HEK293 (cell line): ENCODE results near the gene BLOC1S2.

Experiments
- GFI1B ChIP-seq: fragments of 450-650 bp; formaldehyde crosslinking; IDR thresholded peaks from 2 replicates; pipeline ENCODE4 v1.5.1; 2016; ENCODE audit warnings: missing biosample characterization, missing genetic modification characterization
- IKZF3 ChIP-seq: fragments of 450-650 bp; IDR thresholded peaks from 2 replicates; pipeline ENCODE4 v1.5.0; 2018; ENCODE audit warnings: missing biosample characterization, mild to moderate bottlenecking, missing genetic modification characterization, moderate library complexity
- KLF16 ChIP-seq: fragments of 450-650 bp; formaldehyde crosslinking; IDR thresholded peaks from 2 replicates; pipeline ENCODE4 v1.5.1; 2017; ENCODE audit warnings: missing biosample characterization, missing genetic modification characterization
- KLF7 ChIP-seq: fragments of 450-650 bp; formaldehyde crosslinking; IDR thresholded peaks from 2 replicates; pipeline ENCODE4 v1.5.1; 2016; ENCODE audit warnings: missing biosample characterization, missing genetic modification characterization, borderline replicate concordance
- KLF9 ChIP-seq: fragments of 450-650 bp; formaldehyde crosslinking; IDR thresholded peaks from 2 replicates; pipeline ENCODE4 v1.5.1; 2016; ENCODE audit warnings: missing biosample characterization, missing genetic modification characterization, low read depth
- MZF1 ChIP-seq: fragments of 450-650 bp; formaldehyde crosslinking; IDR thresholded peaks from 2 replicates; pipeline ENCODE4 v1.5.1; 2017; ENCODE audit warnings: missing biosample characterization, missing genetic modification characterization, borderline replicate concordance
- PBX3 ChIP-seq: sonication (generic); formaldehyde crosslinking; IDR thresholded peaks from 2 replicates; pipeline ENCODE4 v1.8.1; 2022; ENCODE audit warnings: mild to moderate bottlenecking, moderate library complexity, missing genetic modification reagents
- SCRT1 ChIP-seq: fragments of 450-650 bp; formaldehyde crosslinking; IDR thresholded peaks from 2 replicates; pipeline ENCODE4 v1.5.1; 2016; ENCODE audit warnings: missing biosample characterization, missing genetic modification characterization, borderline replicate concordance
- SETDB1 ChIP-seq: IDR thresholded peaks from one replicate; pipeline ENCODE4 v1.6.1; 2017; ENCODE audit warnings: mild to moderate bottlenecking, low read length, moderate library complexity, mixed read lengths; ENCODE audit not compliant: insufficient read length
- WT1 ChIP-seq: fragments of 450-650 bp; formaldehyde crosslinking; IDR thresholded peaks from 2 replicates; pipeline ENCODE4 v1.5.1; 2016; ENCODE audit warnings: missing biosample characterization, missing genetic modification characterization
- ZBTB49 ChIP-seq: fragments of 450-650 bp; formaldehyde crosslinking; IDR thresholded peaks from 2 replicates; pipeline ENCODE4 v1.5.1; 2016; ENCODE audit warnings: missing biosample characterization, missing genetic modification characterization, low read depth
- ZBTB7A ChIP-seq: fragments of 450-650 bp; formaldehyde crosslinking; IDR thresholded peaks from 2 replicates; pipeline ENCODE4 v1.5.1; 2016; ENCODE audit warnings: low read depth, missing biosample characterization, missing genetic modification characterization
- ZFP69B ChIP-seq: fragments of 450-650 bp; formaldehyde crosslinking; IDR thresholded peaks from 2 replicates; pipeline ENCODE4 v1.5.1; 2016; ENCODE audit warnings: missing biosample characterization, missing genetic modification characterization
- ZNF132 ChIP-seq: fragments of 450-650 bp; formaldehyde crosslinking; IDR thresholded peaks from 2 replicates; pipeline ENCODE4 v1.5.1; 2017; ENCODE audit warnings: missing biosample characterization, missing genetic modification characterization, borderline replicate concordance
- ZNF16 ChIP-seq: fragments of 450-650 bp; formaldehyde crosslinking; IDR thresholded peaks from 2 replicates; pipeline ENCODE4 v1.5.1; 2016; ENCODE audit warnings: low read depth, missing biosample characterization, missing genetic modification characterization
- ZNF214 ChIP-seq: fragments of 450-650 bp; formaldehyde crosslinking; IDR thresholded peaks from 2 replicates; pipeline ENCODE4 v1.5.1; 2017; ENCODE audit warnings: missing biosample characterization, mild to moderate bottlenecking, missing genetic modification characterization, borderline replicate concordance
- ZNF221 ChIP-seq: fragments of 450-650 bp; formaldehyde crosslinking; IDR thresholded peaks from 2 replicates; pipeline ENCODE4 v1.5.1; 2017; ENCODE audit warnings: missing biosample characterization, missing genetic modification characterization, borderline replicate concordance
- ZNF223 ChIP-seq: fragments of 450-650 bp; formaldehyde crosslinking; IDR thresholded peaks from 2 replicates; pipeline ENCODE4 v1.5.1; 2016; ENCODE audit warnings: missing biosample characterization, missing genetic modification characterization
- ZNF292 ChIP-seq: fragments of 450-650 bp; formaldehyde crosslinking; IDR thresholded peaks from 2 replicates; pipeline ENCODE4 v1.5.1; 2016; ENCODE audit warnings: low read depth, missing biosample characterization, missing genetic modification characterization, borderline replicate concordance
- ZNF311 ChIP-seq: fragments of 450-650 bp; formaldehyde crosslinking; IDR thresholded peaks from 2 replicates; pipeline ENCODE4 v1.5.1; 2017; ENCODE audit warnings: missing biosample characterization, missing genetic modification characterization, borderline replicate concordance
- ZNF324 ChIP-seq: fragments of 450-650 bp; formaldehyde crosslinking; IDR thresholded peaks from 2 replicates; pipeline ENCODE4 v1.5.1; 2016; ENCODE audit warnings: missing biosample characterization, missing genetic modification characterization
- ZNF354C ChIP-seq: fragments of 450-650 bp; formaldehyde crosslinking; IDR thresholded peaks from 2 replicates; pipeline ENCODE4 v1.5.1; 2016; ENCODE audit warnings: missing biosample characterization, missing genetic modification characterization, low read depth, borderline replicate concordance
- ZNF426 ChIP-seq: fragments of 450-650 bp; formaldehyde crosslinking; IDR thresholded peaks from 2 replicates; pipeline ENCODE4 v1.5.1; 2017; ENCODE audit warnings: missing biosample characterization, missing genetic modification characterization, mild to moderate bottlenecking, inconsistent platforms, moderate library complexity
- ZNF521 ChIP-seq: fragments of 450-650 bp; formaldehyde crosslinking; IDR thresholded peaks from 2 replicates; pipeline ENCODE4 v1.5.1; 2017; ENCODE audit warnings: missing biosample characterization, mild to moderate bottlenecking, missing genetic modification characterization
- ZNF529 ChIP-seq: fragments of 450-650 bp; formaldehyde crosslinking; IDR thresholded peaks from 2 replicates; pipeline ENCODE4 v1.5.1; 2017; ENCODE audit warnings: missing genetic modification characterization, missing biosample characterization; ENCODE audit not compliant: insufficient replicate concordance
- ZNF548 ChIP-seq: fragments of 450-650 bp; formaldehyde crosslinking; IDR thresholded peaks from 2 replicates; pipeline ENCODE4 v1.5.1; 2016; ENCODE audit warnings: missing biosample characterization, missing genetic modification characterization
- ZNF624 ChIP-seq: fragments of 450-650 bp; formaldehyde crosslinking; IDR thresholded peaks from 2 replicates; pipeline ENCODE4 v1.5.1; 2017; ENCODE audit warnings: missing biosample characterization, missing genetic modification characterization
- ZNF654 ChIP-seq: fragments of 450-650 bp; formaldehyde crosslinking; IDR thresholded peaks from 2 replicates; pipeline ENCODE4 v1.5.1; 2016; ENCODE audit warnings: low read depth, missing biosample characterization, missing genetic modification characterization
- ZNF670 ChIP-seq: fragments of 450-650 bp; formaldehyde crosslinking; IDR thresholded peaks from 2 replicates; pipeline ENCODE4 v1.5.1; 2016; ENCODE audit warnings: missing biosample characterization, missing genetic modification characterization, low read depth
- ZNF701 ChIP-seq: fragments of 450-650 bp; formaldehyde crosslinking; IDR thresholded peaks from 2 replicates; pipeline ENCODE4 v1.5.1; 2016; ENCODE audit warnings: missing biosample characterization, missing genetic modification characterization
- ZNF747 ChIP-seq: fragments of 450-650 bp; formaldehyde crosslinking; IDR thresholded peaks from 2 replicates; pipeline ENCODE4 v1.5.1; 2016; ENCODE audit warnings: missing biosample characterization, missing genetic modification characterization
- ZNF768 ChIP-seq: fragments of 450-650 bp; formaldehyde crosslinking; IDR thresholded peaks from 2 replicates; pipeline ENCODE4 v1.5.1; 2018; ENCODE audit warnings: missing biosample characterization, mild to moderate bottlenecking, missing genetic modification characterization
- ZNF777 ChIP-seq: fragments of 450-650 bp; formaldehyde crosslinking; IDR thresholded peaks from 2 replicates; pipeline ENCODE4 v1.5.1; 2017; ENCODE audit warnings: missing biosample characterization, missing genetic modification characterization, borderline replicate concordance
- ZNF843 ChIP-seq: fragments of 450-650 bp; formaldehyde crosslinking; IDR thresholded peaks from 2 replicates; pipeline ENCODE4 v1.5.1; 2016; ENCODE audit warnings: missing biosample characterization, missing genetic modification characterization
- TF ChIP-seq, protein P1 (sequence below): fragments of 450-650 bp; formaldehyde crosslinking; IDR thresholded peaks from 2 replicates; pipeline ENCODE4 v1.5.1; 2016; ENCODE audit warnings: missing biosample characterization, missing genetic modification characterization
- TF ChIP-seq, protein P2 (sequence below): fragments of 450-650 bp; formaldehyde crosslinking; IDR thresholded peaks from 2 replicates; pipeline ENCODE4 v1.5.1; 2016; ENCODE audit warnings: missing biosample characterization, missing genetic modification characterization

Gene BLOC1S2

GRCh38 chr10:100267239-100268104, 19.0 kb downstream of the BLOC1S2 start, which contains the start of gene CWF19L1 (continued):
- TF ChIP-seq, protein P1, sequence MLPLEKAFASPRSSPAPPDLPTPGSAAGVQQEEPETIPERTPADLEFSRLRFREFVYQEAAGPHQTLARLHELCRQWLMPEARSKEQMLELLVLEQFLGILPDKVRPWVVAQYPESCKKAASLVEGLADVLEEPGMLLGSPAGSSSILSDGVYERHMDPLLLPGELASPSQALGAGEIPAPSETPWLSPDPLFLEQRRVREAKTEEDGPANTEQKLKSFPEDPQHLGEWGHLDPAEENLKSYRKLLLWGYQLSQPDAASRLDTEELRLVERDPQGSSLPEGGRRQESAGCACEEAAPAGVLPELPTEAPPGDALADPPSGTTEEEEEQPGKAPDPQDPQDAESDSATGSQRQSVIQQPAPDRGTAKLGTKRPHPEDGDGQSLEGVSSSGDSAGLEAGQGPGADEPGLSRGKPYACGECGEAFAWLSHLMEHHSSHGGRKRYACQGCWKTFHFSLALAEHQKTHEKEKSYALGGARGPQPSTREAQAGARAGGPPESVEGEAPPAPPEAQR (tag by site-specific recombination) = no peak
- TF ChIP-seq ZNF777 (tag by site-specific recombination) = no peak
- TF ChIP-seq WT1 (tag by site-specific recombination) = no peak
- no peak for TF ChIP-seq KLF9 (tag by site-specific recombination)
- no peak for TF ChIP-seq ZBTB7A
- TF ChIP-seq ZNF214 (tag by site-specific recombination) = no peak
- no peak for TF ChIP-seq ZFP69B (tag by site-specific recombination)
- TF ChIP-seq ZNF768 = no peak
- TF ChIP-seq MZF1 (tag by site-specific recombination) = no peak
- TF ChIP-seq ZNF701 (tag by site-specific recombination) = no peak
- no peak for TF ChIP-seq ZBTB49
- TF ChIP-seq SETDB1 = no peak
- no peak; the same call in 1 of the 2 replicates for TF ChIP-seq KLF16 (tag by site-specific recombination)
- no peak for TF ChIP-seq ZNF354C (tag by site-specific recombination)
- TF ChIP-seq SCRT1 = no peak
- no peak for TF ChIP-seq ZNF670
- no peak for TF ChIP-seq ZNF292 (tag by site-specific recombination)
- TF ChIP-seq ZNF132 = no peak
- 0 out of 2 replicates have a peak, but pooled peaks have one; percentile 30 for TF ChIP-seq ZNF843
- TF ChIP-seq ZNF747 (tag by site-specific recombination) = no peak
- no peak for TF ChIP-seq ZNF521
- no peak for TF ChIP-seq ZNF624 (tag by site-specific recombination)
- no peak for TF ChIP-seq ZNF16 (tag by site-specific recombination)
- TF ChIP-seq, protein P2, sequence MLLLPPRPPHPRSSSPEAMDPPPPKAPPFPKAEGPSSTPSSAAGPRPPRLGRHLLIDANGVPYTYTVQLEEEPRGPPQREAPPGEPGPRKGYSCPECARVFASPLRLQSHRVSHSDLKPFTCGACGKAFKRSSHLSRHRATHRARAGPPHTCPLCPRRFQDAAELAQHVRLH (tag by site-specific recombination) = no peak
- no peak for TF ChIP-seq ZNF548 (tag by site-specific recombination)
- TF ChIP-seq ZNF311 (tag by site-specific recombination) = no peak
- TF ChIP-seq KLF7 (tag by site-specific recombination) = no peak
- TF ChIP-seq ZNF221 (tag by site-specific recombination) = no peak
- TF ChIP-seq ZNF654 (tag by site-specific recombination) = no peak
- TF ChIP-seq ZNF426 = no peak
- TF ChIP-seq ZNF223 (tag by site-specific recombination) = no peak
- peak; percentile 99 for TF ChIP-seq IKZF3 (tag by site-specific recombination)
- TF ChIP-seq GFI1B (tag by site-specific recombination) = no peak
- TF ChIP-seq PBX3 = 0 out of 2 replicates have a peak, but pooled peaks have one; percentile 49
- TF ChIP-seq ZNF529 (tag by site-specific recombination) = no peak
- TF ChIP-seq ZNF324 = peak; percentile 51; the same call in 1 of the 2 replicates
